HCT116 (cell line): ENCODE results near the gene CARD9. TPM values are rescaled to one million over a fixed set of nuclear protein-coding genes. Genes with fewer than 3 reads are reported as not detected.

ENCODE experiments used
- ATAC-seq: fragments of 200-7000 bp; cut with Tn5 transposase; 2 replicates; pipeline ENCODE4 v1.9.1; 2020; ENCODE audit warnings: mild to moderate bottlenecking, moderate library complexity
- BruUV-seq: library from RNA; stranded (reverse); fragments of 400-500 nt; replicated peaks from 2 replicates; lab custom pipeline; 2021; lab: Mats Ljungman, UMichigan
- CTCF ChIA-PET: fragments of 300-600 bp; sonication (Branson Sonifier 250); formaldehyde crosslinking; loops from one replicate; lab custom pipeline; 2021; ENCODE audit warnings: antibody characterized with exemption; lab: Charles Lee
- POLR2A ChIA-PET: fragments of 300-600, 350-600 bp; sonication (Branson Sonifier 250); formaldehyde crosslinking; loops from one replicate; lab custom pipeline; 2021; ENCODE audit warnings: antibody characterized with exemption; lab: Charles Lee
- RAD21 ChIA-PET, 2 experiments: fragments of 300-600 bp; sonication (Branson Sonifier 250); formaldehyde crosslinking; loops; one replicate each; lab custom pipeline; 2023; ENCODE audit warnings: low total read pairs in 2 of 2; ENCODE audit not compliant: uncharacterized antibody in 2 of 2, unreplicated experiment in 2 of 2, low non-redundant PET in 1 of 2; lab: Charles Lee
- DNase-seq: peaks from one replicate; pipeline ENCODE4 v3.0.0-alpha.2; 2010; ENCODE audit warnings: low read depth, low spot score
- H2AFZ ChIP-seq: fragments of 200-600 bp; shearing (Covaris generic), sonication (generic); 2 replicates; pipeline ENCODE4 v1.6.1; 2017; ENCODE audit warnings: low read depth, mixed run types, mixed read lengths, antibody characterized with exemption, low read length; ENCODE audit not compliant: poor library complexity, severe bottlenecking
- H3K27ac ChIP-seq: 2 replicates; pipeline ENCODE4 v1.5.1; 2012; ENCODE audit warnings: low read depth, low read length
- H3K27me3 ChIP-seq: fragments of 200-600 bp; sonication (generic); 2 replicates; pipeline ENCODE4 v1.6.1; 2016; ENCODE audit warnings: mixed run types, low read length, mixed read lengths; ENCODE audit not compliant: insufficient read depth
- H3K36me3 ChIP-seq, 2 experiments: fragments of 200-500 bp in 1 of 2; fragments of 200-600 bp in 1 of 2; sonication (Bioruptor generic) in 1 of 2; sonication (generic) in 1 of 2; 2 replicates each; pipeline versions ENCODE4 v1.5.1 to v1.6.1; 2014 to 2016; ENCODE audit warnings: low read length in 2 of 2, inconsistent platforms in 1 of 2, mixed read lengths in 1 of 2, mixed run types in 1 of 2; ENCODE audit not compliant: insufficient read depth in 2 of 2, control insufficient read depth in 1 of 2
- H3K4me1 ChIP-seq, 2 experiments: fragments of 200-600 bp in 1 of 2; sonication (generic) in 1 of 2; 2 replicates each; pipeline versions ENCODE4 v1.5.1 to v1.6.1; 2012 to 2017; ENCODE audit warnings: low read length in 2 of 2, inconsistent platforms in 1 of 2, mild to moderate bottlenecking in 1 of 2, mixed read lengths in 1 of 2, mixed run types in 1 of 2, moderate library complexity in 1 of 2; ENCODE audit not compliant: insufficient read depth in 2 of 2, control insufficient read depth in 1 of 2
- H3K4me2 ChIP-seq: fragments of 200-600 bp; sonication (generic); 2 replicates; pipeline ENCODE4 v1.6.1; 2017; ENCODE audit warnings: mixed run types, low read length, mixed read lengths
- H3K4me3 ChIP-seq, 2 experiments: fragments of 200-600 bp in 1 of 2; sonication (generic) in 1 of 2; replicated peaks in 1 of 2; 2 replicates each; pipeline ENCODE4 v1.5.1; 2011 to 2016; ENCODE audit warnings: low read length in 2 of 2, control low read depth in 1 of 2, low read depth in 1 of 2, mild to moderate bottlenecking in 1 of 2, mixed read lengths in 1 of 2, mixed run types in 1 of 2
- H3K79me2 ChIP-seq: fragments of 200-600 bp; sonication (generic); 2 replicates; pipeline ENCODE4 v1.6.1; 2017; ENCODE audit warnings: mild to moderate bottlenecking, mixed run types, low read length, moderate library complexity, mixed read lengths; ENCODE audit not compliant: insufficient read depth
- H3K9ac ChIP-seq: fragments of 200-600 bp; sonication (generic); 2 replicates; pipeline ENCODE4 v1.6.1; 2016; ENCODE audit warnings: low read length, mixed read lengths
- H3K9me2 ChIP-seq: fragments of 200-600 bp; sonication (generic), shearing (Covaris generic); 2 replicates; pipeline ENCODE4 v1.6.1; 2017; ENCODE audit warnings: mixed run types, mild to moderate bottlenecking, moderate library complexity; ENCODE audit not compliant: insufficient read depth
- H3K9me3 ChIP-seq, 2 experiments: fragments of 200-500 bp in 1 of 2; fragments of 200-600 bp in 1 of 2; sonication (Bioruptor generic) in 1 of 2; sonication (generic) in 1 of 2; 2 replicates each; pipeline ENCODE4 v1.6.1; 2014 to 2017; ENCODE audit warnings: low read length in 2 of 2, mixed read lengths in 2 of 2, inconsistent platforms in 1 of 2, low read depth in 1 of 2, mild to moderate bottlenecking in 1 of 2, mixed run types in 1 of 2, moderate library complexity in 1 of 2; ENCODE audit not compliant: control insufficient read depth in 1 of 2, insufficient read depth in 1 of 2
- H4K20me1 ChIP-seq: fragments of 200-600 bp; sonication (generic), shearing (Covaris generic); 2 replicates; pipeline ENCODE4 v1.6.1; 2017; ENCODE audit warnings: mixed run types, mild to moderate bottlenecking, moderate library complexity; ENCODE audit not compliant: insufficient read depth
- ATF3 ChIP-seq: IDR thresholded peaks from 2 replicates; pipeline ENCODE4 v1.6.1; 2012
- EZH2 ChIP-seq: fragments of 200-600 bp; sonication (generic); IDR thresholded peaks from 2 replicates; pipeline ENCODE4 v1.6.1; 2017; ENCODE audit warnings: antibody characterized with exemption, mixed run types
- MAX ChIP-seq: IDR thresholded peaks from 2 replicates; pipeline ENCODE4 v1.6.1; 2012
- ZNF274 ChIP-seq: fragments of 200-500 bp; sonication (Bioruptor generic); IDR thresholded peaks from 2 replicates; pipeline ENCODE4 v1.6.1; 2014; ENCODE audit warnings: mild to moderate bottlenecking, low read depth, low read length, inconsistent platforms
- intact Hi-C: fragments of 100-400 bp; cut with micrococcal nuclease; formaldehyde crosslinking; loops from 2 replicates; pipeline ENCODE4 v1.10.0; 2022
- total RNA-seq: library from RNA; stranded (reverse); gene quantifications from one replicate; pipeline ENCODE4 v1.2.1, GENCODE V29; 2021; ENCODE audit not compliant: unreplicated experiment

CARD9 gene
- total RNA-seq, 1 experiment from 2014 or later, result 1.2 TPM

DNA sequence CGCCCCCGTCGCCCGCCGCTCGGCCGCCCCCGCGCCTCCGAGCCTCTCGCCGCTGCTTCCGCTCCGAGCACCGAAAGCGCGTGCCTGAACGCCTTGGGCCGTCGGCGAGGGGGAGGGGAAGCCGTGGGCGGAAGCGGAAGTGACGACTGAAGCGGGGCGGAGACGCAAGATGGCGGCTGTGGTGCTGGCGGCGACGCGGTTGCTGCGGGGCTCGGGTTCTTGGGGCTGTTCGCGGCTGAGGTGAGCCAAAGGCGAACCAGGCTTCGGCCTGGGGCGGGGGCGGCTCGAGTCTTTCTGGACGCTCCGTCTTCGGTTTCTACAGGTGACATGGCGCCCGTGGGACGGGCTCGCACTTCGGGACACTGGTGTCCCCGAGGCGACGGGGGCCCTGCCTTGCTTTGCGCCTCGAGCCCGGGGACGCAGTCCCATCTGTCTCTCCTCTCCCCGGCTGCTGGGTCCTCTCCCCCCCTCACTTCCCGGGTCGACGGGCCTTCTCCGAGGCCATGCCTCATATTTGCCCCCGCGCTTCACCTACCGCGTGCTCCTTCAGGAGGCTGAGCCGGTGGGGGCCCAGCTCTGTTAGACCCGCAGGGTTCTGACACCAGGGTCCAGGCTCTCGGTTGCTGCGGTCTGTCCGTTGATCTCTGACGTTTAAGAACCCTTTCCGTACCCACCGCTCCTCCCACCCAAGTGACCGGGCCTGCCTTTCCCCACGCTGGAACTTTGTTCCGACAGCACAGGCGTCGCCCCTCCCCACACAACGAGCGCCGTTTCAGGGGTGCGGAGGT is 37.2 kb upstream of the CARD9 start, which contains the start of the genes ENTR1 and PMPCA (continued):
- no peak for TF ChIP-seq ZNF274
- TF ChIP-seq ATF3, result no peak
- no peak for TF ChIP-seq EZH2

GRCh38 chr9:136409557-136410455 is 36.3 kb upstream of the CARD9 start:
- TSS peak; percentile 68 for BruUV-seq
- Histone ChIP-seq H3K27ac (peak overlapping the region; percentile 93), H3K9me3 (no peaks in the 10 kb centered on the region), H3K4me1 (peaks cover 12 to 25% of the 10 kb centered on the region in 2 experiments), H3K9ac (peak overlapping the region; percentile 97), H4K20me1 (no peaks in the 10 kb centered on the region), H2AFZ (no peak overlapping the region), H3K27me3 (no peaks in the 10 kb centered on the region), H3K9me2 (no peaks in the 10 kb centered on the region), H3K4me3 (peak overlapping the region; percentile 78 to 99), H3K79me2 (peaks cover 80% of the 10 kb centered on the region), H3K4me2 (peak overlapping the region; percentile 90), H3K36me3 (peaks cover 39 to 57% of the 10 kb centered on the region in 2 experiments)
- DNase-seq (no peak), ATAC-seq (peak; percentile 59)
- intact Hi-C loops, result no loop called here
- RAD21 ChIA-PET, result no interaction called here
- POLR2A ChIA-PET, result no interaction called here
- TF ChIP-seq ZNF274, result no peak
- peak; percentile 82 for TF ChIP-seq MAX
- CTCF ChIA-PET, result interaction anchor here (0.8 to 1.5 kb wide), 2 partner anchors 9 to 47 kb away, joined by 3 to 6 read pairs; no protein-coding TSS in a partner anchor
